HepG2 (cell line): ENCODE results near the gene OAF. TPM values are rescaled to one million over a fixed set of nuclear protein-coding genes. Genes with fewer than 3 reads are reported as not detected.

Experiments
- ATAC-seq: fragments of 200-7000 bp; cut with Tn5 transposase; 3 replicates; pipeline ENCODE4 v1.9.1; 2020; ENCODE audit warnings: mild to moderate bottlenecking, moderate library complexity
- BruUV-seq: library from RNA; stranded (reverse); fragments of 400-500 nt; replicated peaks from 2 replicates; lab custom pipeline; 2021; lab: Mats Ljungman, UMichigan
- CTCF ChIA-PET: fragments of 300-600 bp; formaldehyde crosslinking; extraction: SDS; loops from one replicate; lab custom pipeline; 2021; ENCODE audit warnings: low total read pairs, inconsistent platforms, low intra/inter-chr PET ratio; lab: Yijun Ruan, JAX
- POLR2A ChIA-PET: fragments of 350-600 bp; sonication (Branson Sonifier 250); formaldehyde crosslinking; loops from one replicate; lab custom pipeline; 2020; ENCODE audit warnings: antibody characterized with exemption, inconsistent platforms; lab: Yijun Ruan, JAX
- DNase-seq: peaks from one replicate; pipeline ENCODE4 v3.0.0-alpha.2; 2015; ENCODE audit warnings: low spot score
- FAIRE-seq: peaks from 3 replicates; lab custom pipeline; 2011; peaks lifted over from hg19 to GRCh38; lab: Jason Lieb, UNC
- H2AFZ ChIP-seq: one replicate; pipeline ENCODE4 v1.6.1; 2011; ENCODE audit warnings: low read length, inconsistent platforms
- H3K27ac ChIP-seq: fragments of 300-600 bp; 3 replicates; pipeline ENCODE4 v1.8.0; 2011; ENCODE audit warnings: mixed run types, mild to moderate bottlenecking, mixed read lengths, low read length, inconsistent platforms; ENCODE audit not compliant: insufficient read depth; ENCODE audit errors: extremely low read length
- H3K27me3 ChIP-seq, 2 experiments: fragments of 200-600 bp in 1 of 2; 2 replicates in 1 of 2; 3 replicates in 1 of 2; pipeline versions ENCODE4 v1.6.0 to v1.8.0; 2011; ENCODE audit warnings: low read length in 2 of 2, mild to moderate bottlenecking in 2 of 2, moderate library complexity in 2 of 2, inconsistent platforms in 1 of 2; ENCODE audit not compliant: insufficient read depth in 2 of 2, control insufficient read depth in 1 of 2
- H3K36me3 ChIP-seq, 2 experiments: fragments of 200-600 bp in 1 of 2; replicated peaks in 1 of 2; 2 replicates in 1 of 2; 3 replicates in 1 of 2; pipeline versions ENCODE4 v1.5.1 to v1.8.0; 2011; ENCODE audit warnings: low read length in 2 of 2, inconsistent platforms in 1 of 2; ENCODE audit not compliant: insufficient read depth in 2 of 2, control insufficient read depth in 1 of 2
- H3K4me1 ChIP-seq: 2 replicates; pipeline ENCODE4 v1.5.1; 2012; ENCODE audit warnings: low read length, inconsistent platforms; ENCODE audit not compliant: insufficient read depth
- H3K4me2 ChIP-seq: 2 replicates; pipeline ENCODE4 v1.6.0; 2011; ENCODE audit warnings: low read depth, low read length, inconsistent platforms
- H3K4me3 ChIP-seq, 3 experiments: fragments of 200-600 bp in 1 of 3; sonication (generic), shearing (Covaris generic) in 1 of 3; replicated peaks in 1 of 3; 2 replicates each; pipeline ENCODE4 v1.5.1; 2011 to 2016; ENCODE audit warnings: low read length in 3 of 3, inconsistent platforms in 2 of 3, low read depth in 2 of 3, mild to moderate bottlenecking in 2 of 3, control low read depth in 1 of 3, mixed read lengths in 1 of 3; ENCODE audit not compliant: insufficient read depth in 1 of 3
- H3K79me2 ChIP-seq: one replicate; pipeline ENCODE4 v1.6.1; 2011; ENCODE audit warnings: low read length, inconsistent platforms; ENCODE audit not compliant: insufficient read depth
- H3K9ac ChIP-seq: 2 replicates; pipeline ENCODE4 v1.6.0; 2011; ENCODE audit warnings: mild to moderate bottlenecking, low read depth, low read length, inconsistent platforms; ENCODE audit not compliant: insufficient read depth
- H3K9me3 ChIP-seq: 2 replicates; pipeline ENCODE4 v1.5.1; 2012; ENCODE audit warnings: mild to moderate bottlenecking, low read length
- H4K20me1 ChIP-seq: 2 replicates; pipeline ENCODE4 v1.6.0; 2011; ENCODE audit warnings: inconsistent platforms, mild to moderate bottlenecking, low read length, moderate library complexity; ENCODE audit not compliant: insufficient read depth
- AHR ChIP-seq: IDR thresholded peaks from 2 replicates; pipeline ENCODE4 v1.6.1; 2018; ENCODE audit warnings: missing genetic modification reagents, missing compliant biosample characterization
- ATF7-NPFF ChIP-seq: sonication (generic); formaldehyde crosslinking; IDR thresholded peaks from 2 replicates; pipeline ENCODE4 v1.8.1; 2023; ENCODE audit warnings: mild to moderate bottlenecking, low read depth, missing genetic modification reagents, moderate library complexity
- MIER3 ChIP-seq: IDR thresholded peaks from 2 replicates; pipeline ENCODE4 v1.6.1; 2016; ENCODE audit warnings: missing compliant biosample characterization, borderline replicate concordance
- MYC ChIP-seq: sonication (generic); formaldehyde crosslinking; IDR thresholded peaks from 2 replicates; pipeline ENCODE4 v1.9.0; 2021; ENCODE audit warnings: missing genetic modification reagents, borderline replicate concordance
- RBM39 ChIP-seq: fragments of 200-400 bp; formaldehyde crosslinking; IDR thresholded peaks from one replicate; pipeline ENCODE4 v1.6.1; 2018; ENCODE audit warnings: antibody characterized with exemption, mild to moderate bottlenecking, low read depth, low read length; ENCODE audit not compliant: poor library complexity, severe bottlenecking
- THAP9 ChIP-seq: sonication (generic); formaldehyde crosslinking; IDR thresholded peaks from 2 replicates; pipeline ENCODE4; 2020; ENCODE audit warnings: missing genetic modification reagents, mild to moderate bottlenecking, borderline replicate concordance
- ZBTB21 ChIP-seq: sonication (generic); formaldehyde crosslinking; IDR thresholded peaks from 2 replicates; pipeline ENCODE4 v1.4.0; 2020; ENCODE audit warnings: missing genetic modification reagents
- ZNF207 ChIP-seq: fragments of 450-650 bp; IDR thresholded peaks from 2 replicates; pipeline ENCODE4 v1.6.1; 2016; ENCODE audit warnings: antibody characterized with exemption, borderline replicate concordance
- ZNF33B ChIP-seq: sonication (generic); formaldehyde crosslinking; IDR thresholded peaks from 2 replicates; pipeline ENCODE4 v1.5.1; 2020; ENCODE audit warnings: mild to moderate bottlenecking, missing genetic modification reagents
- ZNF577 ChIP-seq: sonication (generic); formaldehyde crosslinking; IDR thresholded peaks from 2 replicates; pipeline ENCODE4 v1.4.0; 2020; ENCODE audit warnings: mild to moderate bottlenecking, low read depth, missing genetic modification reagents, borderline replicate concordance
- ZNF660 ChIP-seq: sonication (generic); formaldehyde crosslinking; IDR thresholded peaks from 2 replicates; pipeline ENCODE4 v1.5.1; 2020; ENCODE audit warnings: mild to moderate bottlenecking, low read depth, missing genetic modification reagents, borderline replicate concordance
- WGBS: methylation state at CpG from one replicate; pipeline ENCODE4 v1.1.6; 2017; ENCODE audit warnings: low lambda C conversion rate; 5-methylcytosine and 5-hydroxymethylcytosine counted together
- in situ Hi-C: cut with HindIII; loops from 2 replicates; pipeline ENCODE4 v1.10.0; 2017; ENCODE audit warnings: low pct_unique_long_range_greater_than_20kb; ENCODE audit not compliant: extremely low pct_ligation_motif_present
- intact Hi-C: fragments of 100-400 bp; cut with micrococcal nuclease; formaldehyde crosslinking; loops from one replicate; pipeline ENCODE4 v1.10.0; 2022; ENCODE audit not compliant: unreplicated experiment
- polyA plus RNA-seq, 8 experiments: library from polyadenylated mRNA; depleted of rRNA in 3 of 8; stranded (reverse) in 7 of 8; unstranded in 1 of 8; fragments of >200 nt; fragmentation: Illumina TruSeq in 4 of 8; extraction: Trizol in 4 of 8; gene quantifications; 2 replicates each; pipeline versions ENCODE4 v1.2.1 to v1.2.3, GENCODE V29; 2011 to 2016; ENCODE audit warnings: low read depth in 4 of 8, missing spikeins in 1 of 8, mixed read lengths in 1 of 8; ENCODE audit not compliant: insufficient read depth in 1 of 8
- total RNA-seq, 5 experiments: library from RNA; depleted of rRNA; stranded (reverse); fragments of >200 nt; fragmentation: Illumina TruSeq; extraction: Trizol; gene quantifications; 2 replicates each; pipeline ENCODE4 v1.2.3, GENCODE V29; 2016; ENCODE audit warnings: low read depth in 1 of 5
- TF ChIP-seq, protein P1 (sequence below): fragments of 450-650 bp; IDR thresholded peaks from 2 replicates; pipeline ENCODE4 v1.6.1; 2016
- TF ChIP-seq, protein P2 (sequence below): sonication (generic); formaldehyde crosslinking; IDR thresholded peaks from 2 replicates; pipeline ENCODE4 v1.5.0; 2020; ENCODE audit warnings: mild to moderate bottlenecking, missing genetic modification reagents

Gene OAF
- total and polyA plus RNA-seq, 2 of the 13 experiments (the other 11 are each of a cell fraction or from before 2014, with no cell fraction given): 63.7 to 94.6 TPM

DNA sequence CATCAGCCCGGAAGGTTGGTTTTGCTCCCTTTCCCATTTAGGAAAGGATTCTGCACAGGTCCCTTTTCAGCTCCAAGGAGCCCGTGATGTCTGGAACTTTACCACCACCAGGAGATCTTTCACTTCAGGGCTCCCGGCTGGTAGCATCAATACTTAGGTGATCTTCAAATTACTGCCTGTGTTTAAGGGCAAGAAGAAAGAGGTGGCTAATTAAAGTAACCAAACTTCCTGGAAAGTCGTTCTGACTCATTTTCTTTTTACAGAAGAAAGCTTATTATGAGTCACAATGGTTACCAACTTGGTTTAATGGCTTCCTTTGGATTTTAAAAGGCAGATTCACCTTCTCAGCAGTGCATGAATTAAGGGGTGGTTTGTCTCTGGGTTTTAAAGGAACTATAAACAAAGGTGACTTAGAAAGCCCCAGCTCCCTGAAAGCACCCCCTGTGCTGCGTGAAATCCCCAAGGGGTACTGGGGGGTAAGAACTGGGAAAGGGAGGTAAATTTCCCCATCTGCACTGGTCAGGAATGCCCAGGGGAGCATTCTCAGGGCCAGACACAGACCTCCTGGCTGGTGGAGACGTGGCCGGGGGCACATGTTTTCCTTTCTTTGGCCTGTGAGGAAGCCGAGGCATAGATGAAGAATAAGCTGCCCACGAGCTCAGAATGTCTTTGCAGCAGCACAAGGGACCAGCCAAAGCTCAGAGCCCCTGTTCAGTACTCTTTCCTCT, 37.9 kb downstream of the OAF start (continued):
- TF ChIP-seq, protein P1, sequence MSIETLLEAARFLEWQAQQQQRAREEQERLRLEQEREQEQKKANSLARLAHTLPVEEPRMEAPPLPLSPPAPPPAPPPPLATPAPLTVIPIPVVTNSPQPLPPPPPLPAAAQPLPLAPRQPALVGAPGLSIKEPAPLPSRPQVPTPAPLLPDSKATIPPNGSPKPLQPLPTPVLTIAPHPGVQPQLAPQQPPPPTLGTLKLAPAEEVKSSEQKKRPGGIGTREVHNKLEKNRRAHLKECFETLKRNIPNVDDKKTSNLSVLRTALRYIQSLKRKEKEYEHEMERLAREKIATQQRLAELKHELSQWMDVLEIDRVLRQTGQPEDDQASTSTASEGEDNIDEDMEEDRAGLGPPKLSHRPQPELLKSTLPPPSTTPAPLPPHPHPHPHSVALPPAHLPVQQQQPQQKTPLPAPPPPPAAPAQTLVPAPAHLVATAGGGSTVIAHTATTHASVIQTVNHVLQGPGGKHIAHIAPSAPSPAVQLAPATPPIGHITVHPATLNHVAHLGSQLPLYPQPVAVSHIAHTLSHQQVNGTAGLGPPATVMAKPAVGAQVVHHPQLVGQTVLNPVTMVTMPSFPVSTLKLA: no peak
- TF ChIP-seq, all 625 proteins: peak for 0

DNA sequence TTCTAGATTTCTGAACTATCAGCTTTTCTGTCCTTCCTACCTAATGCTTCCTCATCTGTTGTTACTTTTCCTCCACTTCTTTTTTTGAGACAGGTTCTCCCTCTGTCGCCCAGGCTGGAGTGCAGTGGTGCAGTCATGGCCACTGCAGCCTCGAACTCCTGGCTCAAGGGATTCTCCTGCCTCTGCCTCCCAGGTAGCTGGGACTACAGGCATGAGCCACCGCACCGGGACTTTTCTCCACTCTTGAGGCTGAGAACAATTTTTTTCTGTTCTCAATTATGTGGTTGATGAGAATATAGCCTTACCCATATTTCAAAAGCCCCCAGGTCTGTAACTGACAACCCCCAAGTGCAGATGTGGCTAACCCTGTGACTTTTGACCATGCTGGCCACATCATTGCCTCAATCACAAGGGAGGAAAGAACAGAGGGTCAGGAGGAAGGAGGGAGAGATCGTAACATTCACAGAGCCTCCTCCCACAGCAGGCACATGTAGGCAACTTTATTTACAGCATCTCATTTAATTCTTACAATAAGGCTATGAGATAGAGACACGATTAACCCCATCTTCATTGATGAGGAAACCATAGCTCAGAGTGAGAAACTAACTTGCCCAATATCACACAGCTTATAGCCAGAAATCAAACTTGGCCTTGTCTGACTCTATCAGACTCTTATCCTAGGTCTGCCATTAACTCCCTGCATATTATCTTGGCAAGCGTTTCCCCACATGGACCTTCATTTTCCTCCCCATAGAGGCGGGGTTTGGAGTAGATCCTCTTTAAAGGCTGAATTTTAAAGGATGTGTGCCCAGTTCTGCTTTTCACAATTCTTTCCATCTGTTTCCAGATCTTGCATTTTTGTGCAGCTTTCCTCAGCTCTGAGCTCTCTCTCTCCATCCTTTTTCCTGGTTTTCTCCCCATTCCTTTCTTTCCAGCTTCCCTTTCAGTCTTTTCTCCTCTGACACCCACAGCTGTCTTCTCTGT, 38.7 kb downstream of the OAF start:
- H3K4me2 ChIP-seq: no peak overlapping the region
- no peaks in the 10 kb centered on the region for H3K4me1 ChIP-seq
- CTCF ChIA-PET: no interaction called here
- H4K20me1 ChIP-seq: no peaks in the 10 kb centered on the region
- H3K36me3 ChIP-seq: no peaks in the 10 kb centered on the region
- H3K79me2 ChIP-seq: no peaks in the 10 kb centered on the region
- no peak overlapping the region for H3K9ac ChIP-seq
- no peak overlapping the region for H2AFZ ChIP-seq
- DNase-seq (no peak), ATAC-seq (no peak), FAIRE-seq (no peak)
- TF ChIP-seq ATF7-NPFF (CRISPR knock-in tag) (no peak), ZNF207 (no peak), THAP9 (no peak), MYC (no peak), ZBTB21 (no peak), ZNF577 (no peak), AHR (CRISPR knock-in tag) (no peak), ZNF660 (CRISPR knock-in tag) (no peak), MIER3 (CRISPR knock-in tag) (no peak), ZNF33B (CRISPR knock-in tag) (no peak), RBM39 (no peak)
- TF ChIP-seq, protein P2, sequence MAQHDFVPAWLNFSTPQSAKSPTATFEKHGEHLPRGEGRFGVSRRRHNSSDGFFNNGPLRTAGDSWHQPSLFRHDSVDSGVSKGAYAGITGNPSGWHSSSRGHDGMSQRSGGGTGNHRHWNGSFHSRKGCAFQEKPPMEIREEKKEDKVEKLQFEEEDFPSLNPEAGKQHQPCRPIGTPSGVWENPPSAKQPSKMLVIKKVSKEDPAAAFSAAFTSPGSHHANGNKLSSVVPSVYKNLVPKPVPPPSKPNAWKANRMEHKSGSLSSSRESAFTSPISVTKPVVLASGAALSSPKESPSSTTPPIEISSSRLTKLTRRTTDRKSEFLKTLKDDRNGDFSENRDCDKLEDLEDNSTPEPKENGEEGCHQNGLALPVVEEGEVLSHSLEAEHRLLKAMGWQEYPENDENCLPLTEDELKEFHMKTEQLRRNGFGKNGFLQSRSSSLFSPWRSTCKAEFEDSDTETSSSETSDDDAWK (CRISPR knock-in tag): no peak
- no peak overlapping the region for H3K27ac ChIP-seq
- in situ Hi-C loops (no loop called here), intact Hi-C loops (no loop called here)
- H3K9me3 ChIP-seq: no peaks in the 10 kb centered on the region
- POLR2A ChIA-PET: no interaction called here
- no peak overlapping the region for H3K4me3 ChIP-seq
- H3K27me3 ChIP-seq: peaks cover 7 to 66% of the 10 kb centered on the region in 2 experiments
- WGBS: 24% methylated on average over 8 of the region's 8 CpGs
- BruUV-seq: no TSS peak
